ENCODE results near the gene FRRS1L. TPM values are rescaled to one million over a fixed set of nuclear protein-coding genes. Genes with fewer than 3 reads are reported as not detected.

FRRS1L gene
- not detected in 2 replicates for total RNA-seq
- total RNA-seq (2013): 0.02 TPM
- not detected in 2 replicates for polyA plus RNA-seq
- 0.07 TPM in 1 of 2 replicates, not detected in the other for polyA minus RNA-seq

- Mint-ChIP-seq H3K4me1 (peaks cover 9% of the 10 kb centered on the region), H3K27ac (no peak within 1 kb of the TSS), H3K27me3 (peaks cover 52% of the 10 kb centered on the region), H3K4me3 (no peak within 1 kb of the TSS), H3K9me3 (ENCODE audit: insufficient read depth) (no peaks in the 10 kb centered on the region)
- H4K20me1 ChIP-seq (ENCODE audit: control insufficient read depth, insufficient read depth, low read length, poor library complexity, severe bottlenecking): no peaks in the 10 kb centered on the region
- H3K27ac ChIP-seq (ENCODE audit: low read length in 2 of 2): no peak within 1 kb of the TSS
- no peak within 1 kb of the TSS for H3K4me2 ChIP-seq (replicated peaks; ENCODE audit: low read depth, low read length, poor library complexity, severe bottlenecking)
- no peak for TF ChIP-seq CTCF (IDR thresholded peaks at IDR 0.05)
- no peak for TF ChIP-seq EZH2 (IDR thresholded peaks at IDR 0.05; ENCODE audit: borderline replicate concordance, insufficient read depth, low read depth, low read length, poor library complexity, severe bottlenecking)
- H3K79me2 ChIP-seq (ENCODE audit: control insufficient read depth, insufficient read depth, low read length): no peaks in the 10 kb centered on the region
- H3K4me3 ChIP-seq (ENCODE audit: control extremely low read depth in 1 of 5, extremely low read depth in 1 of 5, insufficient read depth in 1 of 5, low read depth in 2 of 5, low read length in 4 of 5): no peak within 1 kb of the TSS
- WGBS (ENCODE audit: insufficient coverage): 15% methylated on average over 75 of the region's 86 CpGs
- ATAC-seq (ENCODE audit: low read depth): no peak
- no peak within 1 kb of the TSS for H2AFZ ChIP-seq (ENCODE audit: insufficient read depth, low read depth, low read length, poor library complexity, severe bottlenecking)
- H3K36me3 ChIP-seq (replicated peaks in 1 of 2; ENCODE audit: control extremely low read depth in 1 of 2, control insufficient read depth in 1 of 2, extremely low read depth in 1 of 2, insufficient read depth in 2 of 2, low read length in 1 of 2): no peaks in the 10 kb centered on the region
- H3K4me1 ChIP-seq (ENCODE audit: control insufficient read depth in 2 of 2, insufficient read depth in 2 of 2, low read length in 2 of 2): peaks cover 0 to 5% of the 10 kb centered on the region in 2 donors
- POLR2A ChIA-PET: no interaction called here
- H3K9ac ChIP-seq (ENCODE audit: low read length): no peak within 1 kb of the TSS
- CTCF ChIA-PET: no interaction called here
- H3K27me3 ChIP-seq (replicated peaks in 1 of 4; ENCODE audit: control extremely low read depth in 1 of 4, control insufficient read depth in 3 of 4, insufficient read depth in 4 of 4, low read length in 3 of 4): peaks cover 0 to 24% (median 19%) of the 10 kb centered on the region in 4 experiments
- H3K9me3 ChIP-seq (ENCODE audit: control extremely low read depth in 1 of 3, control insufficient read depth in 2 of 3, insufficient read depth in 1 of 3, low read length in 2 of 3): no peaks in the 10 kb centered on the region
- DNase-seq: no peak
- intact Hi-C loops (cut with micrococcal nuclease): no loop called here
These were observed at the start of gene FRRS1L for GRCh38 chr9:109166771-109167601. Gene FRRS1L, minus strand, starts transcription at chr9:109167249. Its CDS starts 111 bp downstream, at chr9:109167138.

GRCh38 chr9:109214414-109214813, 47.4 kb upstream of the FRRS1L start:
- H4K20me1 ChIP-seq (ENCODE audit: control insufficient read depth, insufficient read depth, low read length, poor library complexity, severe bottlenecking): no peaks in the 10 kb centered on the region
- Mint-ChIP-seq H3K27me3 (peaks cover 43% of the 10 kb centered on the region), H3K9me3 (ENCODE audit: insufficient read depth) (no peaks in the 10 kb centered on the region), H3K4me1 (no peaks in the 10 kb centered on the region), H3K27ac (no peak overlapping the region), H3K4me3 (no peak overlapping the region)
- no peaks in the 10 kb centered on the region for H3K4me1 ChIP-seq (ENCODE audit: control insufficient read depth in 2 of 2, insufficient read depth in 2 of 2, low read length in 2 of 2)
- no peak overlapping the region for H3K9ac ChIP-seq (ENCODE audit: low read length)
- H3K4me3 ChIP-seq (ENCODE audit: control extremely low read depth in 1 of 5, extremely low read depth in 1 of 5, insufficient read depth in 1 of 5, low read depth in 2 of 5, low read length in 4 of 5): no peak overlapping the region
- intact Hi-C loops (cut with micrococcal nuclease): no loop called here
- 93% methylated on average over 6 of the region's 6 CpGs for WGBS (ENCODE audit: insufficient coverage)
- H2AFZ ChIP-seq (ENCODE audit: insufficient read depth, low read depth, low read length, poor library complexity, severe bottlenecking): no peak overlapping the region
- TF ChIP-seq CTCF (IDR thresholded peaks at IDR 0.05): no peak
- no peak for TF ChIP-seq EZH2 (IDR thresholded peaks at IDR 0.05; ENCODE audit: borderline replicate concordance, insufficient read depth, low read depth, low read length, poor library complexity, severe bottlenecking)
- H3K27ac ChIP-seq (ENCODE audit: low read length in 2 of 2): no peak overlapping the region
- no peaks in the 10 kb centered on the region for H3K9me3 ChIP-seq (ENCODE audit: control extremely low read depth in 1 of 3, control insufficient read depth in 2 of 3, insufficient read depth in 1 of 3, low read length in 2 of 3)
- CTCF ChIA-PET: no interaction called here
- DNase-seq (no peak), ATAC-seq (ENCODE audit: low read depth) (no peak)
- H3K27me3 ChIP-seq (replicated peaks in 1 of 4; ENCODE audit: control extremely low read depth in 1 of 4, control insufficient read depth in 3 of 4, insufficient read depth in 4 of 4, low read length in 3 of 4): peaks cover 0 to 2% (median 0%) of the 10 kb centered on the region in 4 experiments
- no peaks in the 10 kb centered on the region for H3K79me2 ChIP-seq (ENCODE audit: control insufficient read depth, insufficient read depth, low read length)
- H3K4me2 ChIP-seq (replicated peaks; ENCODE audit: low read depth, low read length, poor library complexity, severe bottlenecking): no peak overlapping the region
- POLR2A ChIA-PET: no interaction called here
- H3K36me3 ChIP-seq (replicated peaks in 1 of 2; ENCODE audit: control extremely low read depth in 1 of 2, control insufficient read depth in 1 of 2, extremely low read depth in 1 of 2, insufficient read depth in 2 of 2, low read length in 1 of 2): no peaks in the 10 kb centered on the region

All from B cell (primary cell).